Midbrain (tissue), 1 donor: Measurements from ENCODE around the gene ACAD11.
A peak's percentile ranks its signal among the peaks of the same experiment; 100 is the strongest.

Experiments used
- DNase-seq: peaks from one replicate; lab custom pipeline; 2025; lab: John Stamatoyannopoulos, UW

The ACAD11 gene

GRCh38 chr3:132659365-132660051, at the start of gene ACAD11:
Gene ACAD11, minus strand, starts transcription at chr3:132659809. Its CDS starts 58 bp downstream, at chr3:132659751.
- peak; percentile 80 for DNase-seq

GRCh38 chr3:132703733-132704132, 44.1 kb upstream of the ACAD11 start:
- no peak for DNase-seq

GRCh38 chr3:132695422-132695821, 35.8 kb upstream of the ACAD11 start:
- no peak for DNase-seq

- DNase-seq: no peak
Measured at GRCh38 chr3:132694991-132695390, 35.4 kb upstream of the ACAD11 start.

GRCh38 chr3:132690040-132690439, 30.4 kb upstream of the ACAD11 start:
- DNase-seq: no peak

- no peak for DNase-seq
Measured at GRCh38 chr3:132682201-132682600, 22.6 kb upstream of the ACAD11 start.

GRCh38 chr3:132681421-132681820, 21.8 kb upstream of the ACAD11 start:
- DNase-seq: no peak

- DNase-seq: no peak
Measured at GRCh38 chr3:132679911-132680310, 20.3 kb upstream of the ACAD11 start.

- no peak for DNase-seq
Measured at GRCh38 chr3:132675408-132675807, 15.8 kb upstream of the ACAD11 start.

- no peak for DNase-seq
Measured at GRCh38 chr3:132669256-132669777, 9.7 kb upstream of the ACAD11 start.

- DNase-seq: no peak
Measured at GRCh38 chr3:132665230-132665745, 5.7 kb upstream of the ACAD11 start.

- no peak for DNase-seq
Measured at GRCh38 chr3:132662212-132662611, 2.6 kb upstream of the ACAD11 start.

GRCh38 chr3:132661101-132661500, 1.5 kb upstream of the ACAD11 start:
- DNase-seq: no peak

- DNase-seq: no peak
Measured at GRCh38 chr3:132660811-132661070, 1.1 kb upstream of the ACAD11 start.

- DNase-seq: peak; percentile 80
Measured at GRCh38 chr3:132660052-132660810, 622 bp upstream of the ACAD11 start, which contains the start of gene UBA5. Gene UBA5, plus strand, starts transcription at chr3:132660329. Its CDS starts 209 bp downstream, at chr3:132660538.

GRCh38 chr3:132659000-132659364, 627 bp downstream of the ACAD11 start:
- DNase-seq: peak; percentile 64

GRCh38 chr3:132657869-132658747, 1.5 kb downstream of the ACAD11 start:
- no peak for DNase-seq

GRCh38 chr3:132655471-132655870, 4.1 kb downstream of the ACAD11 start:
- no peak for DNase-seq

- no peak for DNase-seq
Measured at GRCh38 chr3:132654721-132655120, 4.9 kb downstream of the ACAD11 start.

GRCh38 chr3:132654190-132654589, 5.4 kb downstream of the ACAD11 start:
- DNase-seq: no peak

GRCh38 chr3:132652640-132653270, 6.9 kb downstream of the ACAD11 start:
- no peak for DNase-seq

GRCh38 chr3:132650153-132650552, 9.5 kb downstream of the ACAD11 start:
- DNase-seq: no peak
